GM18909 (cell line): ENCODE measurements around the gene JAZF1.

ENCODE experiments used
- ATAC-seq: cut with Tn5 transposase; IDR thresholded peaks from one replicate; pipeline ENCODE4 v1.9.1; 2021; ENCODE audit warnings: mild to moderate bottlenecking; ENCODE audit not compliant: unreplicated experiment, poor library complexity

JAZF1 gene

GRCh38 chr7:28112883-28113540 is 67.6 kb downstream of the JAZF1 start:
- ATAC-seq = no peak

DNA sequence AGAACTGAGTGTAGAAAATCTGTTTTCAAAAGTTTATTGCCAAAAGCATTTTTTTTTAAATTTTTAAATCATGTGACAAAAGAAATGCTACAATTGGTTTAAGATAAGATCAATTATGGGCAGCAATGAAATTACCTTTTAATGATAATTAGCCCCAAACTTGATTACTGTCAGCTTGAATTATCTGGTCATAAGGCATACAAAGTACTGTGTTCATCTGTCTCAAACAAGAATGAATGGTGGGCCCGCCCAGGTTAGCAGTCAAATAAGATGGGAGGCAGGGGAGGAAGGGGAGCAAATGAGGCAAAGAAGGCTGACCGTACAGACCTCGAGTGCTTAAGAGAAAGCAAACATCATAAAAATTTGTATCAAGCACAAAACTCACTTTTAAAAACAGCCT is 68.1 kb downstream of the JAZF1 start:
- no peak for ATAC-seq

DNA sequence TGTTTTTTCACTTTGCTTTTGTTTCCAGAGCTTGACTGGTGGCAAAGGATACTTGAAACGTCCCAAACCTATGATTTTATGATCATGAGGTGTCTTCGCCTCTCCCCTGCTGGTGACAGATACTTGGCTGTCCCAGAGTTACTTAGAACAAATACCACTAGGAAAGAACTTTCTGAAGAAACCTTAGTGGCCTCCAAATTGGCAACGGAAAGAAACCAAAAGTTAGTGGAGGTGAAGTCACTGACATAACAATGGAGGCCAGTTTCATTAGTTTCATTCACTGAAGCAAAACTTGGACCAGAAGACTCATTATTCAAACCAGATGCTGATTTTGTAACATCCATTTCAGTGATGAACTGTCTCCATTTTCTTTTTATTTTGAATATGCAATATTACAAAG is 68.6 kb downstream of the JAZF1 start:
- no peak for ATAC-seq

DNA sequence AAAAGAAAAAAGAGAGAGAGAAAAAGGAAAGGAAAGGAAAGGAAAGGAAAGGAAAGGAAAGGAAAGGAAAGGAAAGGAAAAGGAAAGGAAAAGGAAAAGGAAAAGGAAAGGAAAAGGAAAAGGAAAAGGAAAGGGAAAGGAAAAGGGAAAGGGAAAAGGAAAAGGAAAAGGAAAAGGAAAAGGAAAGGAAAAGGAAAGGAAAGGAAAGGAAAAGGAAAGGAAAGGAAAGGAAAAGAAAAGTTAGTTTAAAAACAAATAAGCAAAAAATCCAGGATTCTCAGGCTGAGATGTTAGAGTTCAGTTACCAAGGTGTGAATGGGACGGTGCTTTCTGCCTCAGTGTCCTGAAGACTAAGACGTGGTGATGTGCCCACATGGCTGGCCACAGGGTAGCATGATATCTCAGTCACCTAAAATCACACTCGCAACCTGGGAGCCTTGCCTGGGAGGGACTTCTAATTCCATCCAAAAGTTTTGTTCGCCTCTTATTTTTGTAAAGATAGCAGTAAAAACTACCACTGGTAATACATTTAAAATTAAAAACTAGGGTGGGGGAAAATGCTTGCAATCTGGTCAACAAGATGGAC is 70.1 kb downstream of the JAZF1 start:
- no peak for ATAC-seq

- ATAC-seq = no peak
Observed at GRCh38 chr7:28108747-28109146, 71.8 kb downstream of the JAZF1 start.

GRCh38 chr7:28107960-28108359 is 72.6 kb downstream of the JAZF1 start:
- no peak for ATAC-seq

DNA sequence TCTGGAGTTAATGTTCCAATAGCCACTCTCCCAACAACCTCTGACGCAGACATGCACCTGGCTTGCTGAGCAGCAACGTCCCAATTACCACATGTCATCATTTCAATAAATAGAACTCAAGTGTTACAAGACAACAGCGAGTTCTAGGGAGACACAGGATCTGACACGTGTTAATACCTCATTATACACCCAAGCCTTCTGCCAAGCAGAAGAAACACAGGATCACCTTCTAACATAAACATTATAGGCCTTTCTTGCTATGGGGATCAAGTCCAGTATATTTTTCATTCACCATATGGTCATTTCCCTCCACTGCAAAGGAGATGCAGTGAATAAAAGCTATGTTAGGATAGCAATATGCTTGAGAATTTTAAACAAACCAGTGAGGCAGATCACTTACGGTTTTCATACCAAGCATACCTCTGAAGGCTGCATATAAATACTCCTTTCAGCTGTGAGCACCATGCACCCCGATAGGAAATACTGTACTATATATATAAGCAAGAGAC is 74.2 kb downstream of the JAZF1 start:
- ATAC-seq = no peak

DNA sequence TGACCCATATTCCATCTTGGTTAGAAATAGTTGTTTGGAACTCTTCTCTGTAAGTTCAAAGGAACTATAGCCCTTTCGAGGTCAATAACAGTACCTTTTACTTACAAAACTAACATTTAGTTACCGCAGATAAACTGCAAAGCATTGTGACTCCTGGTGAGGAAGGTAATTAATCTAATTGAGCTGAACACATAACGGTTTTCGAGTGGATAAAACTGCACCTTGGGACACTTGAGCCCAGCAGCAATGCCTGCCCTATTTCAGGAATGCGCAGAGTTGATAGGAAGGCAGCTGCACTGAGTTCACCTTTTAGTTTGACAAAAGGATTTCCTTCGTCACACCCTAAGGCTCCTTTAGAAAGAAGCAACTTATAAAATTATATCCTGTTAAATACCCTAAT is 75.4 kb downstream of the JAZF1 start:
- ATAC-seq = no peak

- no peak for ATAC-seq
Observed at GRCh38 chr7:28104811-28105210, 75.8 kb downstream of the JAZF1 start.

DNA sequence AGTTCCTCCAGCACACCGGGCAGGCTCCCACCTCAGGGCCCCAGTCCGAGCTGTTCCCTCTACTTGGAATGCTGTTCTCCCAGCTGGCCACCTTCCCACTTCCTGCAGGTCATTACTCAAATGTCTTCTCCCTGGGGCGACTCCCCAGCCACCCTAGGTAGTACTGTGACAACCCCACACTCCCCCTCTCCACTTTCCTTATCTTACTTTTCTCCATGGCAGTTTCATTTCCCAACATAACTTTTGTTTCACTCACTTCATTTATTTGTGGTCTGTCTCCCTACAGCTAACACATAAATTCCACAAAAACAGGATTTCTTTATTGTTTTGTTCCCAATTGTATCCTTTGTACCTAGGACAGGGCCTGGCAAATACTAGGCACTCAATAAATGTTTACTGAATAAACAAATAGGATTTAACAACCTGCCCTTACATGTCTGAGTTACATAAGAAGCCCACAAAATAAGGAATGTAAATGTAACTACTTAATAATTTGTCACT is 76.5 kb downstream of the JAZF1 start:
- no peak for ATAC-seq

- ATAC-seq = no peak
Observed at GRCh38 chr7:28102797-28103196, 77.8 kb downstream of the JAZF1 start.

DNA sequence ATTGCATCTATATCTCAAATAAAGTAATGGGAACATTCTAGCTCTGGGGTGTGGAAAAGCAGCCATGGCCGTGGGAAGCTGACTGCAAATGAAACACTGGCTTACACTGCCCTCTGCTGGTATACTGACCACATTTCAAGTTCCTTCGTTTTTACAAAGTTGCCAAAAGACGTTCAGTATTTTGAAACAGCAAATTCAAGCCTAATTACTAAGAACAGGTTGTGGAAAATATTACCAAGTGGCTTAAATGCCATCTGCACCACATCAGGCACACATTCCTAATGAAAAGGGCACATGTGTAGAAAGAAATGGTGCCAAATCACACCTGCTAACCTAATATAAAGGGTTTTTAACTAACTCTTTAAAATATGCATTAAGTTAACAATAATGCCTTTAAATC is 83.9 kb downstream of the JAZF1 start:
- no peak for ATAC-seq

DNA sequence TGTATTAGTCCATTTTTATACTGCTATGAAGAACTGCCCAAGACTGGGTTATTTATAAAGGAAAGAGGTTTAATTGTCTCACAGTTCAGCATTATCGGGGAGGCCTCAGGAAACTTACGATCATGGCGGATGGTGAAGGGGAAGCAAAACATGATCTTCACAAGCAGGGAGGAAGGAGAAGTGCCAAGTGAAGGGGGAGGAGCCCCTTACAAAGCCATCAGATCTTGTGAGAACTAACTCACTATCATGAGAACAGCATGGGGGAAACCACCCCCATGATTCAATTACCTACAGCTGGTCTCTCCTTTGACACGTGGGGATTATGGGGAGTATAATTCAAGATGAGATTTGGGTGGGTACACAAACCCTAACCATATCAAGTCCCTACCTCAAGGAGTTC is 85.4 kb downstream of the JAZF1 start:
- ATAC-seq = no peak

- ATAC-seq = no peak
Observed at GRCh38 chr7:28093623-28094232, 86.9 kb downstream of the JAZF1 start.

GRCh38 chr7:28091190-28091589 is 89.4 kb downstream of the JAZF1 start:
- ATAC-seq = no peak

DNA sequence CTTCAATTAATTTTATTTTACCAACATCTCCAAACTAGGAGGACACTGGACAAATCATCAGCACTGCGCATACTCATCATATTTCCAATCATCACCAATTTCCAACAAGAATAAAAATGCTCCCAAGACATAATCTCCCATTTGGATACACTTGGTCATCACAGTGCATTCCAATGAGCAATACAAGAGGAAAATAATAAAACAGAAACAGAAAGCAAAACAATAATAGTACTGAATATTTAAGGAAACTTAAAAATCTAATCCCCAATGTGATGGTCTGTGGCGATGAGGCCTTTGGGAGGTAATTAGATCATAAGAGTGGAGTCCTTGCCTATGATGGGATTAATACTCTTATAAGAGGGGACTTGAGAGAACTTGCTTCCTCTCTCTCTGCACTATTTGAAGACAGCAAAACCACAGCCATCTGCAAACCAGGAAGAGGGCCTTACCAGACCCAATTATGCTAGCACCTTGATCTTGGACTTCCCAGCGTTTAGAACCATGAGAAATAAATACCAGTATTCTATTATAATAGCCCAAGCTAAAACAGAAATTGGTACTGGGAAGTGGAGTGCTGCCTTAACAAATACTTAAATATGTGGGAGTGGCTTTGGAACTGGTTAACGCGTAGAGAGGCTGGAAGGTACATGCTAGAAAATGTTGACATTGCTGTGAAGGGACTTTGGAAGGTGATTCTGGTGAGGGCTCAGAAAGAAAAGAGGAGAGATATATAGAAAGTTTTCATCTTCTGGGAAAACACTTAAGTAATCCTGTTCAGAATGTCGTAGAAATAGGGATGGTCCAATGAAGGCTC is 91.5 kb downstream of the JAZF1 start:
- no peak for ATAC-seq

DNA sequence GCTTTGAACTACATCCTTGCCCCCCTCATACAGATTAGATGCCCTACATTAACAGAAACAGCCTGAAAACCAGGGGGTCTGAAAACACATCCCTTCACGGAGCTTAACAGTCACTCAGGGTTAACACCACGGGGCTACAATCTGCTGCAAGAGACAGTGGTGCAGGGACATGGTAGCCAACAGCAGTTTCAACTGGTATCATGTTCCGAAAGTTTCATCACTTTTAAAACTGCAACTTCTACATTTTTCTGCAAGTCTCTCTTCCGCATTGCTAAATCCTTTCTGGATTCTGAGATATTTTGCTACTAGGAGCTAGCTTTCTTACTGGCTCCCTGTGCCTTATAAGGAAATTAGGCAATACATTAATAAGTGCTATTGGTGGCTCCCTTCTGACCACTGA is 92.6 kb downstream of the JAZF1 start:
- no peak for ATAC-seq

GRCh38 chr7:28086198-28086597 is 94.4 kb downstream of the JAZF1 start:
- no peak for ATAC-seq

- no peak for ATAC-seq
Observed at GRCh38 chr7:28083998-28084985, 96.3 kb downstream of the JAZF1 start.
